Ecto neural progenitor cell (in vitro differentiated cells): ENCODE data around the gene TPSB2.
A peak's percentile ranks its signal among the peaks of the same experiment; 100 is the strongest.

Experiments
- DNase-seq: peaks from one replicate; pipeline ENCODE4 v3.0.0-alpha.2; 2018; ENCODE audit warnings: low spot score

Gene TPSB2

DNA sequence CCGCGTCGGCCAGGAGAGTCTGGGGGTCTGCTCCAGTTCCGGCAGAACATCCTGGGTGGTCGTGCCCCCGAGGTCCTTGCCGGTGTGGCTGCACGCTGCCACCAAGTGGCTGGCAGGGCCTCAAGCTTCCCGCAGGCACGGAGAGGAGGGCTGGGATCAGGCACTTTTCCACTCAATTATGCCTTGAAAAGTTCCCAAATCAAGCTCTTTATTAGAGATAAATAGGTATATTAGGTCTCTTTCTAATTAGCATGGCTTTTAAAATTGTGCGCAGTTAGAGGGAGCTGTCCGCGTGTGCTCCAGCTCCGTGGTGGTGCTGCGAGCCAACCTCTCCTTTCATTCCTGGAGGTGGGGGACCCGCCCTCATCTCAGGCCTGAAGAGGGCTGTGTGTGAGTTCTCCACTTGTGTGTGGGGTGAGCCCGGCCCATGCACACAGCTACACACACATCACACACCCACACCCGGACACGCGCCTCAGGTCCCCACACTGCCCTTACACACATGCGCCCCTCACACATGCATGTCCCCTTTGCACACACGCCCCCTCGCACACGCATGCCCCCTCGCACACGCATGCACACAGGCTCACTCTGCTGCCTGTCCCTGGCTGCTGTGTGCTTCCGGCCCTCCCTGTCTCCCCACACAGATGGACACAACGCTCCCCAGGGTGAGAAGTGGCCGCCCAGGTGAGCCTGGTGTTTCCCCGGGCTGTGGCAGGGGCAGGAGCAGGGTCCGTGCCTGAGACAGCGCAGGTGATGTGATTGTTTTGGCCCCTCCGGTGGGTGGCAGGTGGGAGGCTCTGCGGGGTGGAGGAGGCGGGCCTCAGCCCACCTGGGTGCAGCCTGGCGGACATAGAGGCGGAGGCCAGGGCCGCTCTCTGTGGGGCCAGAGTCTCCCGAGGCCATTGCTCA, 48.3 kb downstream of the TPSB2 start:
- DNase-seq = peak; percentile 75

- no peak for DNase-seq
These were observed 49.2 kb downstream of the TPSB2 start for GRCh38 chr16:1180549-1181403.
